GM21447 (cell line): ENCODE measurements around the gene RFC4.

ENCODE experiments used
- ATAC-seq: cut with Tn5 transposase; IDR thresholded peaks from one replicate; pipeline ENCODE4 v1.9.1; 2021; ENCODE audit not compliant: unreplicated experiment

Gene RFC4

GRCh38 chr3:186751480-186751879 is 54.8 kb downstream of the RFC4 start:
- ATAC-seq = no peak

- no peak for ATAC-seq
Observed at GRCh38 chr3:186750316-186750715, 56.0 kb downstream of the RFC4 start.

- no peak for ATAC-seq
Observed at GRCh38 chr3:186746008-186746407, 60.3 kb downstream of the RFC4 start.

- ATAC-seq = no peak
Observed at GRCh38 chr3:186743666-186744065, 62.6 kb downstream of the RFC4 start.

GRCh38 chr3:186742618-186743380 is 63.5 kb downstream of the RFC4 start:
- ATAC-seq = no peak
